Transverse colon (tissue), 4 donors: ENCODE data around the gene MARK2.

Experiments used
- CTCF ChIP-seq, 5 experiments: fragments of 200-600 bp in 3 of 5; fragments of 450-650 bp in 2 of 5; sonication (generic) in 3 of 5; IDR thresholded peaks; 1 replicate in 2 of 5; 2 replicates in 3 of 5; pipeline ENCODE4 v1.5.1; 2016 to 2017; ENCODE audit warnings: antibody characterized with exemption in 5 of 5, inconsistent platforms in 3 of 5, mild to moderate bottlenecking in 2 of 5, moderate library complexity in 1 of 5
- POLR2AphosphoS5 ChIP-seq, 3 donors: sonication (generic); formaldehyde crosslinking; IDR thresholded peaks; one replicate each; pipeline ENCODE4 v1.6.1; 2016; ENCODE audit warnings: antibody characterized with exemption in 3 of 3

DNA sequence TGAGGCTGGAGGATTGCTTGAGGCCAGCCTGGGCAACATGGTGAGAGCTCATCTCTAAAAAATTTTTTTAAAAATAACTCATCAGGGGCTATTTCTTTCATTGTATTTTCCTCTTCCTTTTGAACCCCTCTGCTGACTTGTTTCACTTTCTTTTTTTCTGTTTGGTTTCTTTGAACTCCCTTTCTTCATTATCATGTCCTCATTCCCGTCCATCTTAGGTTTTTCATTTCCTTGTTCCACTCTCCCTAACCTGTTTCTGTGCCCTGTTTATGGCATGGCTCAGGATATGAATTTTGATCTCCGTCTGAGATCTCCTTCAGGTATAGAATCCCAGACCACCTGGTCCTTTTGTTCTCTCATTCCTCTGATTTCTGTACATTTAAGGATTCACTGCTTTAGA, 12.5 kb downstream of the MARK2 start:
- TF ChIP-seq CTCF (IDR thresholded peaks at IDR 0.05) (no peak), POLR2AphosphoS5 (IDR thresholded peaks at IDR 0.05) (no peak)
